GDM1 (cell line): Measurements from ENCODE around the gene ETV2.
"Not testable (repeated sequence)": the region's sequence is repeated elsewhere in the genome, so short reads cannot be mapped to it uniquely, and the experiment has no call there.

Experiments used
- DNase-seq: peaks from one replicate; lab custom pipeline; 2025; lab: John Stamatoyannopoulos, UW

The ETV2 gene

DNA sequence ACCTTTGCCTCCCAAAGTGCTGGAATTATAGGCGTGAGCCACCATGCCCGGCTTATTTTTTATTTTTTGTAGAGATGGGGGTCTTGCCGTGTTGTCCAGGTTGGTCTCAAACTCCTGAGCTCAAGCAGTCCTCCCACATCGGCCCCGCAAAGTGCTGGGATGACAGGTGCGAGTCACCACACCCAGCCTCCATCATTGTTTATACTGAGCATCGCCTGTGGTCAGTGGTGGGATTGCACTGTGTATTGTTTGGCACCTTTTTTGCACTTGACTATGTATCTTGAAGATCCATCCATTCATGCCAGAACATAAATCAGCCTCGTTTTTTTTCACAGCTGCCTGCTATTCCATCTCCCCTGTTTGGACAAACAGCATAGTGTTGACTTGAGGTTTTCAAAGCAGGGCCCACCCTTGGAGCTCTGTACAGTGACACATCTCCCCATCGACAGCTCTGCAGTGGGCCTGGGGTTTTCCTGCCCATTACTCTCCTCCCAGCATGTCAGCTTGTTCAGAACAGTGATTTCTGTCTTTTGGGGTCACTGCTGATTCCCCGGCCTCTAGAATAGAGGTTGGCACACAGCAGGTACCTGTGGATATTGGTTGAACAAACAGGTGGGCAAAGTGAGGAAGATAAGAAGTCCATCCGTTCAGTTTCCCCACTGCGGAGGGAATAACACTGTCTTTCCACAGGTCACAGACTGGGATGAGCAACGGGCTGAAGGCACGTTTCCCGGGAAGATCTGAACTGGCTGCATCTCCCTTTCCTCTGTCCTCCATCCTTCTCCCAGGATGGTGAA is 16.6 kb downstream of the ETV2 start:
- DNase-seq: no peak

DNA sequence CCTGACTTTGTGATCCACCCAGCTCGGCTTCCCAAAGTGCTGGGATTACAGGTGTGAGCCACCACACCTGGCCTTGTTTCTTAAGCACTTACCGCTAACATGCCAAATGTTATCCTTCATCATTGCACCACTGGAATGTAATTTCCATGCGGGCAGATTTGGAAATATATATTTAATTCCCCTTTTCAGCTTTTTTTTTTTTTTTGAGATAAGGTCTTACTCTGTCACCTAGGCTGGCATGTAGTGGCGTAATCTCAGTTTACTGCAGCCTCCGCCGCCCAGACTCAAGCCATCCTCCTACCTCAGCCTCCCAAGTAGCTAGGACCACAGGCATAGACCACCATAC is 20.4 kb downstream of the ETV2 start:
- DNase-seq: no peak

DNA sequence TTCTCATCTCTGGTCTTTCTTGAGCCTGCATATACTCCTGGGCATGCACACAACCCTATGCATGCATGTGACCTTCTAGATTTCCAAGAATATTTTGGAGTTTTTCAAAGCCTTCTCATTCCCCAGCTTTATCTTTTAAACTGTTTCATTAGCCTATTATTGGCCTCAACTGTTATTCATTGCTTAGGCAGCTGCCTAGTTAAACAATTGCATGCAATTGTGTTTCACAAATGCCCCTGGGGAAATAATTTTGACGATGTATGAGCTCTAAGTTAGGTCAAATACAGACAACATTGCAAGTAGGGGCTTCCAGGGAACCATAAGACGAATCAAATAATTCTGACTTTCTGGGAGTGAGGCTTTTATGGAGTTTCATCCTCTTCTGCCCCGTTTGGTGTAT is 22.4 kb downstream of the ETV2 start:
- DNase-seq: no peak

DNA sequence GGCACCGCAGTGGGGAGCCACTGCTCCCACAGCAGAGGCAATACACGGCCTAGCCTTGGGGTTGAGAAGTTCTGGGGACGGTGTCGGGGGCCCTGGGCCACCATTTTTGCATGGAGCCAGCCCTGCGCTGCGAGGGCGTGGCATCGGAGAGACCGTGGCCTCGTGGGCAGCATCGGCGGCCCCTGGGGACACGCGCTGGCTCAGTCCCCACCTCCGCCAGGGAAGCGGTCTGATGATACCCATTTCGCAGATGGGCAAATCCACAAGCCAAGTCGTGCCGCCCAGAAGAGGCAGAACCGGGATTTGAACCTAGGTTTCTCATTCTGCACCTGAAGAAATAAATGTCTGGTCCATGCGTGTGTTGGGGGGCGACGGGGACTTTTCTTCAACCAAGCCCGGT is 23.6 kb downstream of the ETV2 start:
- no peak for DNase-seq

DNA sequence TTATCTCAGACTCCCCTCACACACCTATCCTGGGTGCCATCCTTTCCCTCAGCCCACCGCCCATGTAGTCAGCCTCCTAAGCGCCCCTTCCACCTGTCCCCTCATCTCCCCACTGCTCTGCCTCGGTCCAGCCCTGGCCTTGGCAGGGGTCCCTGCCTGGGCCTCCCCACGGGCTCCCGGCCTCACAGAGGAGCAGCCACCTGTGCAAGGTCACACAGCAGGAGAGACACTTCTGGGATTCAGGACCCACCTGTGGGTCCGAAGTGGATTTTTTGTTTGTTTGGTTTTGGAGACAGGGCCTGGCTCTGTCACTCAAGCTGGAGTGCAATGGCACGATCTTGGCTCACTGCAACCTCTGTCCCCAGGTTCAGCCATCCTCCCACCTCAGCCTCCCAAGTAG is 24.1 kb downstream of the ETV2 start:
- DNase-seq: no peak

DNA sequence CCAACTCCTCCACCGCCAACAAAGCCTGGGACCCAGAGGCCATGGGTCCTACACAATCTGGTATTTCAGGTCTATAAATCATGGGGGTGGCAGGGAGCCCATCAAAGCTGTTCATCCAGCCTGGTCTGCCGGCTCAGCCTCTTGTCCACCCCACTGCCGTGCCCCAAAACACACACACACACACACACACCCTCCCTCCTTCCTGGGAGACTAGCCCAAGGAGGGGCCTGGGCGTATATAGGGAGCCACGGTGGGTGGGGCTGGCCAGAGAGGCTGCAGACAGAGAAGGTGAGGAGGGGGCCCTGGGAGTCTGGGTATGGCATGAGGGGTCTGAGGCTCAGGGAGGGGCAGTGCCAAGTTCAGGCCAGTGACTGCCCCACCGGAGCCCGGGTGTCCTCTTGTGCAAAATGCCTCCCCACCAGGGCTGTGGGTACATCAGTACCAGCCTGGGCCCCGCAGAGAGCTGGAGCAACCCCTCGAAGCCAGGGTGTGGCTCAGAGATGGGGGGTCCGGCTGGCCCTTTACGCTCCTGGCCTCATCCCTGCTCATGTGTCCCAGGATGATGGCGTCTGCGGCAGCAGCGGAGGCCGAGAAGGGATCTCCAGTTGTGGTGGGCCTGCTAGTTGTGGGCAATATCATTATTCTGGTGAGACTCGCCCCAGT is 24.8 kb downstream of the ETV2 start, which contains the start of gene UPK1A:
TSS of gene UPK1A (plus strand) at position 267 of the 663 bp plus-strand sequence. CDS start at position 563, 296 bp downstream.
- DNase-seq: no peak

DNA sequence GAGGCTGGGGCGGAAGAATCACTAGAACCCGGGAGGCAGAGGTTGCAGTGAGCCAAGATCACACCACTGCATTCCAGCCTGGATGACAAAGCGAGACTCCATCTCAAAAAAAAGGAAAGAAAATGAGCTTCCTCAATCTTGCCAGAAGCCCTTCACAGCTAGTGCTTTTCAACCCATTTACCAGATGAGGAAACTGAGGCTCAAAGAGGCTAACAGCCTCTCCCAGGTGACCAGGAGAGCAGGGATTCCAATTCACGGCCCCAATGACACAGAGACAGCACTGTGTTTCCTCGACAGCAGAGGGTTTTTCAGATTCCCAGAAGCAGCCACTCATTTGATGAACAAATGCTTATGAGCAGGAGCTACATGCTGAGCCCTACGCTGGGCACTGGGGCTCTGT is 28.0 kb downstream of the ETV2 start:
- DNase-seq: no peak

DNA sequence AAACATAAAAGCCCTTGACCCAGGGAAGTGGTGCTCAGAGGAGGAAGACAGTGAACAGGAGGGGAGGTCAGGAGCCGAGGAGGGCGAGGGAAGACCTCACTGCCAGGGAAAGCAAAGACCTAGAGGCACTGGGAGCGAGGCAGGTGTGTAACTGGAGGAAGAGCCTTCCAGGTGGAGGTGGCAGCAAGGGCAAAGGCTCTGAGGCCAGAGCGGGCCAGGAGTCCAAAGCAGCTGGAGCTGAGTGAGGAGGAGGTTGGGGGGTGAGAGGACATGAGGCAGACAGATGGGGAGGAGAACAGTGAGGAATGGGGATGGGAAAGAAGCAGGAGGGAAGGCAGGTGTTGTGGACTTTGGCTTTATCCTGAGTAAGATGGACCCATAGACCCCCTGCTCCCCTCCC is 28.4 kb downstream of the ETV2 start:
- DNase-seq: no peak

DNA sequence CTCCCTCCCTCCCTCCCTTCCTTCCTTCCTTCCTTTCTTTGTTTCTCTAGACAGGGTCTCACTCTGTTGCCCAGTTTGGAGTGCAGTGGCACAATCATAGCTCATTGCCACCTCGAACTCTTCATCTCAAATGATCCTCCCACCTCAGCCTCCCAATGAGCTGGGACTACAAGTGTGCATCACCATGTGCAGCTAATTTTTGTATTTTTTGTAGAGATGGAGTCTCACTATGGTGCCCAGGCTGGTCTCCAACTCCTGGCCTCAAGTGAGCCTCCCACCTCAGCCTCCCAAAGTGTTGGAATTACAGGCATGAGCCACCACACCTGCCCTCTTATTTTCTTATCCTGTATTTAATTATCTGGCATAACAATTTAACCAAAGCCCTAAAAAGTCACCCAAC is 29.1 kb downstream of the ETV2 start:
- DNase-seq: no peak

DNA sequence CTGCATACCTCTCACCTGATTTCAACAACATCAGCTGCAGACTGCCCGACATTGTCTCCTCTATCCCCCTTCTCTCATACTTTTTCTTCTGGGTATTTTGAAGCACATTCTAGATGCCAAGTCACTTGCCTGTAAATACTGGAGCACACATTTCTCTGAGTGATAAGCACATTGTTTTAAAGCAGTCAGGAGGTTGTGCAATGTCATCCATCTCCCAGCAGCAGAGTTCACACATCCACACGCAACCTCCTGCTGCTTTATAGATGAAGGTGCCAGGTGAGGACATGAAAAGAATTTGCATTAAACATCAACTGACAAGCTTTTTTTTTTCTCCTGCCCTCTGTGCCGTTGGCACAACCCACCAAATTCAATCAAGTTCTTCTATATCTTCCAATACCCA is 30.3 kb downstream of the ETV2 start:
- DNase-seq: no peak

DNA sequence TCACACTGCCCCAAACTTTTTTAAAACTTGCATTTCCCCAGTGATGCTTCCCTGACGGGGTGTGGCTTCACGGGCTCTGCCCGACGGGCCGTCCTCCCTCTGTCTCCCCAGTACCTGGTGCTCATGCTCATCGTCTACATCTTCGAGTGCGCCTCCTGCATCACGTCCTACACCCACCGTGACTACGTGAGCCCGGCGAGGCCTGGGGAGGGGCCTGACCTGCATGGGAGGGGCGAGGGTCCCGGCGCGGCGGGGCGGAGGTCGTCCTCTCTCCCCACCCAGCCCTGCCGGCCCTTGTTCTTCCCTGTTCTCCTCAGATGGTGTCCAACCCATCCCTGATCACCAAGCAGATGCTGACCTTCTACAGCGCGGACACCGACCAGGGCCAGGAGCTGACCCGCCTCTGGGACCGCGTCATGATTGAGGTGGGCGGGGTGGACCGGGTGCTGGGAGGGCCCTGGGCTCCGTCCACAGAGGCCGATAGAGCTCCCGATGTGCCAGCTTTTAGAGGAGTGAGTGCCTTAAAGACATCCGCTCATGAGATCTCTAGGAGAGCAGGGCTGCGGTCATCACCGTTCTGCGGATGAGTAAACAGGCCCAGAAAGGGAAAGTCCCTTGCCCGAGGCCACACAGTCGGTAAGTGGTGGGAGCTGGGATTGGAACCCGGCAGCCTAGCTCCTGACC is 31.7 kb downstream of the ETV2 start:
- no peak for DNase-seq

DNA sequence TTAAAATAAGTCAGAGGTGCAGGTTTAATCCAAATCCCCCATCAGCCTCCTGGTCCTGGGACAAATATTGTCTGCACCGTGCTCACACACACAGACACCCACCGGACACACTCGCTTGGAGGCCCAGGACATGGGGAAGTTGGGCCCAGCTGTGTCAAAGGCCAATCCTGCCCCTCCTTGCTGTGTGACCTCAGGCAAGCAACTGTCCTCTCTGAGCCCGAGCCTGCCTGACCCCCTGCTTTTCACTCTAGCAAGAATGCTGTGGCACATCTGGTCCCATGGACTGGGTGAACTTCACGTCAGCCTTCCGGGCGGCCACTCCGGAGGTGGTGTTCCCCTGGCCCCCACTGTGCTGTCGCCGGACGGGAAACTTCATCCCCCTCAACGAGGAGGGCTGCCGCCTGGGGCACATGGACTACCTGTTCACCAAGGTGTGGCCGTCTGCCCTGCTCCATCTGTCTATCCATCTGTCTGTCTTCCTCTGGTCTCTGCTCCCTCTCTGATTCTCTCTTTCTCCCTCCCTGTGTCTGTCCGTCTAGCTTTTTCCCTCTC is 34.1 kb downstream of the ETV2 start:
- no peak for DNase-seq

DNA sequence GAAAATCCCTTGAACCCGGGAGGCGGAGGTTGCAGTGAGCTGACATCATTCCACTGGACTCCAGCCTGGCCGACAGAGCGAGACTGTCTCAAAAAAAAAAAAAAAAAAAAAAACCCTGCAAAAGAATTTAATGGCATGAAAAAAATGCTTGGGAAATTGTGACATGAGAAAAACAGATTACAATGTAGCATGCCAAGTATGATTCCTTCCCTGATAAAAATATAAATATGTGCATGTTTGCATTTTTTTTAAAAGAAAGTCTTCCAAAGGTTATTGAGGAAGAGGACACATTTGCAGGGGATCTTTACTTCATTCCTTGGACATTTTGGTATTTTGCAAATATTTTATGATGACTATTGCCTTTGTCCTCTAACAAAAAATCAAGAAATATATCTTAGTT is 48.3 kb downstream of the ETV2 start:
- no peak for DNase-seq

DNA sequence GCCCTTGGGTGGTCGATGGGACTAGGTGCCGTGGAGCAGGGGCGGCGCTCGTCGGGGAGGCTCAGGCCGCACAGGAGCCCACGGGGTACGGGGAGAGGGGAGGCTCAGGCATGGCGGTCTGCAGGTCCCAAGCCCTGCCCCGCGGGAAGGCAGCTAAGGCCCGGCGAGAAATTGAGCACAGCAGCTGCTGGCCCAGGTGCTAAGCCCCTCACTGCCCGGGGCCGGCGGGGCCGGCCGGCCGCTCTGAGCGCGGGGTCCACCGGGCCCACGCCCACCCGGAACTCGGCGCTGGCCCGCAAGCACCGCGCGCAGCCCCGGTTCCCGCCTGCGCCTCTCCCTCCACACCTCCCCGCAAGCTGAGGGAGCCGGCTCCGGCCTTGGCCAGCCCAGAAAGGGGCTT is 49.6 kb downstream of the ETV2 start:
- not testable (repeated sequence) for DNase-seq

DNA sequence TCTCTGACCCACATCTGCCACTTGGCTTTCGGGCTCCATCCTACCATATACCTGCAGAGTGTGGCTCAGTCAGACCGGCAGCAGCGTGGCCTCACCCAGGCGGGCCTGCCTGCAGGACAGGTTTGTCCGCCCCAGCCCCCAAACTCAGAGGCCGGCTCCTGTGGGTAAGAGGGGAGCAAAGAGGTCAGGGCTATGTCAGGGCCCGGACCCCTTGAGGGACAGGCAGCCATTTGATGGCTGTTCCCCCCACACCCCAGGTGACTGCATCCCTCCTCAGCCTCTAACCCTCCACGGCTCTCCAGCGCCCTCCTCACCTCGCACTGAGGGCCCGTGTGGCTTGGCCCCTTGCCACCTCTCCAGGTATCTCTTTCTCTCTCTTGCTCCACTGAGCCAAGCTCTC is 50.5 kb downstream of the ETV2 start:
- no peak for DNase-seq

DNA sequence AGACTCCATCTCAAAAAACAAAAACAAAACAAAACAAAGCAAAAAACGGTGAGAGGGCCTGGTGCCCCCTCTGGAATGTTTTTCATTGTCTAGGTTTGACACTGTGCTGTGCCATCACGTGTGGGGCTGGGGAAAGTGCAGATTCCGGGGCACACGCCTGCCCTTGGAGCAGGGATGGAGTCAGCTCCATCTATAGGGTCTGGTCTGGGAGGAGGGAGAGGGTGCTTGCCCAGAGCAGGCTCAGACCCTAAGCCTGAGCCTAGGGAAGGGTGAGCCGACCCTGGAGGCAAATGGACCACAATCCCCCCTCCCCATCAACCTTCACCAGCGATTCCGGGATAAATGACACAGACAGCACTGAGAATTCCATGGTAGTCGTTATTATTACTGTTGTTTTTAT is 51.9 kb downstream of the ETV2 start:
- no peak for DNase-seq

DNA sequence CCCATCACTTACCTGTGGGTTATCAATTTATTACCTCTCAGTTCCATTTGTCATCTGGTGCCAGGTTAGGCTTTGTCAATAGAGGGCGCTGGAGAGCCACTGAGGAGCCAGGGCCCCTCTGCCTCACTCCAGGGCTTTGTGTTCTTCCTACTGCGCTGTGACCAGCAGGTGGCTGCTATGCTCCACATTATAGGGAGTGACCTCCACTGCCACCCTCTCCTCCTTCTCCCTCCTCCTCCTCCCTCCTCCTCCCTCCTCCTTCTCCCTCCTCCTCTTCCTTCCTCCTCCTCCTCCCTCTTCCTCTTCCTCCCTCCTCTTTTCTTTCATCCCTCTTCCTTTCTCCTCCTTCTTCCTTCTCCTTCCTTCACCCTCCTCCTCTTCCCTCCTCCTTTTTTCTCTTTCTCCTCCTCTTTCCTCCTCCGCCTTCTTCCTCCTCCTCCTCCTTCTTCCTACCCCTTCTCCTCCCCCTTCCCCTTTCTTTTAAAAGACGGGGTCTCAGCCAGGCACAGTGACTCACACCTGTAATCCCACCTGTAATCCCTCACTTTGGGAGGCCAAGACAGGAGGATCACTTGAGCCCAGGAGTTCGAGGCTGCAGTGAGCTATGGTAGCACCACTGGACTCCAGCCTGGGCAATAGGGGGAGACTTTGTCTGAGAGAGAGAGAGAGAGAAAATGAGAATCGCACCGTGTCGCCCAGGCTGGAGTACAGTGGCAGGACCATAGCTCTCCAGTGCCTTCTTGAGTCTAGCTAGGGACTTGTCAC is 52.5 kb downstream of the ETV2 start:
- DNase-seq: peak; percentile 82
